Smooth muscle cell (in vitro differentiated cells): Measurements from ENCODE around the gene KLF7. TPM values are rescaled to one million over a fixed set of nuclear protein-coding genes. Genes with fewer than 3 reads are reported as not detected.

ENCODE experiments used
- DNase-seq: peaks from one replicate; lab custom pipeline; 2025; ENCODE audit not compliant: unreplicated experiment; lab: John Stamatoyannopoulos, UW
- H2AFZ ChIP-seq: fragments of 200-600 bp; sonication (generic); 2 replicates; pipeline ENCODE4 v1.6.0; 2016; ENCODE audit warnings: antibody characterized with exemption, low read depth, mild to moderate bottlenecking
- H3F3A ChIP-seq: fragments of 200-600 bp; sonication (generic); 2 replicates; pipeline ENCODE4 v1.6.0; 2017; ENCODE audit warnings: antibody characterized with exemption, low read depth
- H3K27ac ChIP-seq: fragments of 200-600 bp; sonication (generic); 2 replicates; pipeline ENCODE4 v1.5.1; 2016; ENCODE audit warnings: low read depth, mild to moderate bottlenecking
- H3K27me3 ChIP-seq: fragments of 200-600 bp; sonication (generic); 2 replicates; pipeline ENCODE4 v1.6.1; 2016; ENCODE audit warnings: low read depth, mild to moderate bottlenecking
- H3K36me3 ChIP-seq: fragments of 200-600 bp; sonication (generic); 2 replicates; pipeline ENCODE4 v1.5.1; 2016; ENCODE audit warnings: low read depth
- H3K4me1 ChIP-seq: fragments of 200-600 bp; sonication (generic); 2 replicates; pipeline ENCODE4 v1.5.1; 2016; ENCODE audit warnings: low read depth
- H3K4me2 ChIP-seq: fragments of 200-600 bp; sonication (generic); 2 replicates; pipeline ENCODE4 v1.6.0; 2016; ENCODE audit warnings: mild to moderate bottlenecking
- H3K4me3 ChIP-seq: fragments of 200-600 bp; sonication (generic); 2 replicates; pipeline ENCODE4 v1.5.1; 2016; ENCODE audit warnings: mild to moderate bottlenecking
- H3K79me2 ChIP-seq: fragments of 200-600 bp; sonication (generic); 2 replicates; pipeline ENCODE4 v1.6.0; 2016; ENCODE audit warnings: low read depth, mild to moderate bottlenecking
- H3K9ac ChIP-seq: fragments of 200-600 bp; sonication (generic); 2 replicates; pipeline ENCODE4 v1.6.0; 2016; ENCODE audit warnings: low read depth
- H3K9me3 ChIP-seq: fragments of 200-600 bp; sonication (generic); replicated peaks from 2 replicates; pipeline ENCODE4 v1.5.1; 2016; ENCODE audit warnings: low read depth
- H4K20me1 ChIP-seq: fragments of 200-600 bp; sonication (generic); 2 replicates; pipeline ENCODE4 v1.6.0; 2016; ENCODE audit warnings: low read depth
- WGBS: methylation state at CpG from one replicate; pipeline ENCODE4 v1.1.7; 2016; ENCODE audit warnings: low lambda C conversion rate; 5-methylcytosine and 5-hydroxymethylcytosine counted together
- polyA plus RNA-seq: library from polyadenylated mRNA; unstranded; fragments of >200 nt; fragmentation: Nextera tagmentation; extraction: Ambion mirVana; gene quantifications from 2 replicates; pipeline ENCODE4 v1.2.1, GENCODE V29; 2016
- total RNA-seq: library from RNA; depleted of rRNA; stranded (reverse); fragments of >200 nt; gene quantifications from 2 replicates; pipeline ENCODE4 v1.2.3, GENCODE V29; 2014
- TF ChIP-seq, protein P1 (sequence below): fragments of 200-600 bp; sonication (generic); IDR thresholded peaks from 2 replicates; pipeline ENCODE4 v1.5.1; 2017; ENCODE audit warnings: borderline replicate concordance, mild to moderate bottlenecking, antibody characterized with exemption; ENCODE audit not compliant: insufficient read depth, poor library complexity, severe bottlenecking

KLF7 gene
- total and polyA plus RNA-seq, 2 experiments from 2014 or later, result 12.7 to 27.6 TPM

DNA sequence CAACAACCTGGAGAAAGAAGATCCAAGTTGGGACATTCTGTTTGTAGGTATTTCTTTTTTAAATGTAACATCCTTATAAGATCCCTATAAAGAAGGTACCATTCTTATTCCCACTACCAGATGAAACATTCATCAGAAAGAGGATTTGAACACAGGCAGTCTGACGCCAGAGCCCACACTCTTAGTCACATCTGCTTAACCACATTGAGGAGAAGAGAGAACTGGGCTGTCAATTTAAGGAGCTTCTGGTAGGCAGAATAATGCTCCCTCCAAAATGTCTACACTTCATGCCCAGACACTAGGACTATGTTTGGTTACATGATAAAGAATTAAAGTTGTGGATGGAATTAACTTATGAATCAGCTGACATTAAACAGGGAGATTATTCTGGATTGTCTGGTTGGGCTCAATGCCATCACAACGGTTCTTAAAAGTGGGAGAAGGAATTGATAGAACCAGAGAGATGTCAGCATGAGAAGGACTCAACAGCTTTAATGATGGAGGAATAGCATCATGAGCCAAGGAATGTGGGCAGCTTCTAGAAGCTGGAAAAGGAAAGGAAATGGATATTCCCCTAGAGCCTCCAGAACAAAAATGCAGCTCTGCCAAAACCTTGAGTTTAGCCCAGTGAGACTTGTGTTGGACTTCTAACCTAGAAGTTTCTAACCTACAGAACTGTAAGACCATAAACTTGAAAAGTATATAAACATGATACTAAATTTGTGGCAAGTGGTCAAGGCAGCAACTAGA is 82.2 kb downstream of the KLF7 start:
- H3K9me3 ChIP-seq, result no peaks in the 10 kb centered on the region
- H3K79me2 ChIP-seq, result peaks cover 5% of the 10 kb centered on the region
- H3K27ac ChIP-seq, result no peak overlapping the region
- no peak overlapping the region for H3K4me2 ChIP-seq
- H3K9ac ChIP-seq, result no peak overlapping the region
- H3K4me1 ChIP-seq, result no peaks in the 10 kb centered on the region
- H3K4me3 ChIP-seq, result no peak overlapping the region
- H4K20me1 ChIP-seq, result peaks cover 66% of the 10 kb centered on the region
- H3F3A ChIP-seq, result peaks cover 4% of the 10 kb centered on the region
- DNase-seq, result no peak
- H2AFZ ChIP-seq, result no peak overlapping the region
- H3K27me3 ChIP-seq, result no peaks in the 10 kb centered on the region
- H3K36me3 ChIP-seq, result peaks cover 17% of the 10 kb centered on the region
- TF ChIP-seq, protein P1, sequence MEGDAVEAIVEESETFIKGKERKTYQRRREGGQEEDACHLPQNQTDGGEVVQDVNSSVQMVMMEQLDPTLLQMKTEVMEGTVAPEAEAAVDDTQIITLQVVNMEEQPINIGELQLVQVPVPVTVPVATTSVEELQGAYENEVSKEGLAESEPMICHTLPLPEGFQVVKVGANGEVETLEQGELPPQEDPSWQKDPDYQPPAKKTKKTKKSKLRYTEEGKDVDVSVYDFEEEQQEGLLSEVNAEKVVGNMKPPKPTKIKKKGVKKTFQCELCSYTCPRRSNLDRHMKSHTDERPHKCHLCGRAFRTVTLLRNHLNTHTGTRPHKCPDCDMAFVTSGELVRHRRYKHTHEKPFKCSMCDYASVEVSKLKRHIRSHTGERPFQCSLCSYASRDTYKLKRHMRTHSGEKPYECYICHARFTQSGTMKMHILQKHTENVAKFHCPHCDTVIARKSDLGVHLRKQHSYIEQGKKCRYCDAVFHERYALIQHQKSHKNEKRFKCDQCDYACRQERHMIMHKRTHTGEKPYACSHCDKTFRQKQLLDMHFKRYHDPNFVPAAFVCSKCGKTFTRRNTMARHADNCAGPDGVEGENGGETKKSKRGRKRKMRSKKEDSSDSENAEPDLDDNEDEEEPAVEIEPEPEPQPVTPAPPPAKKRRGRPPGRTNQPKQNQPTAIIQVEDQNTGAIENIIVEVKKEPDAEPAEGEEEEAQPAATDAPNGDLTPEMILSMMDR, result no peak
- 84% methylated on average over 2 of the region's 2 CpGs for WGBS

DNA sequence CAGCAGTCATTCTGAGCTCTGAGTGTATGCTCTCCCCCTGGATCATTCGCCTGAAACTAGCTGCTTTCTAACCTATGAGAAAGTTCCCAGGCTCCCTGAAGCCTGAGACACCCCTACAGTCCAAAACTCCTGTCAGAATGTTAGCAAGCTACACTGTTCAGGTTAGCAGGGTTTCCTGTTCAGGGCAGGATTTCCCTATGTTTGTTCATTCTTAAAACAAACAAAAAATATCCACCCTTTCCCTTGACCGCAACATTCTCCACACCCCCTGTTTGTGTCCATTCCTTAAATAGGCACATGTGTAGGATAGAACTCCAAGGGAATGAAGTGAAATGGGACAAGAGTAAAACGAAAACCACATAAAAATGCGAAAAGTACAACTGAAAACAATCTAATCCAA is 83.1 kb downstream of the KLF7 start:
- Histone ChIP-seq H3K9ac (no peak overlapping the region), H3K79me2 (no peaks in the 10 kb centered on the region), H3K27ac (no peak overlapping the region), H3K9me3 (no peaks in the 10 kb centered on the region), H3K4me1 (no peaks in the 10 kb centered on the region), H3K4me3 (no peak overlapping the region), H3F3A (peaks cover 4% of the 10 kb centered on the region), H2AFZ (no peak overlapping the region), H3K27me3 (no peaks in the 10 kb centered on the region), H3K4me2 (no peak overlapping the region), H4K20me1 (peaks cover 56% of the 10 kb centered on the region), H3K36me3 (peaks cover 17% of the 10 kb centered on the region)
- DNase-seq, result no peak
- WGBS, result 92% methylated on average over 4 of the region's 4 CpGs
- TF ChIP-seq, protein P1, result no peak

DNA sequence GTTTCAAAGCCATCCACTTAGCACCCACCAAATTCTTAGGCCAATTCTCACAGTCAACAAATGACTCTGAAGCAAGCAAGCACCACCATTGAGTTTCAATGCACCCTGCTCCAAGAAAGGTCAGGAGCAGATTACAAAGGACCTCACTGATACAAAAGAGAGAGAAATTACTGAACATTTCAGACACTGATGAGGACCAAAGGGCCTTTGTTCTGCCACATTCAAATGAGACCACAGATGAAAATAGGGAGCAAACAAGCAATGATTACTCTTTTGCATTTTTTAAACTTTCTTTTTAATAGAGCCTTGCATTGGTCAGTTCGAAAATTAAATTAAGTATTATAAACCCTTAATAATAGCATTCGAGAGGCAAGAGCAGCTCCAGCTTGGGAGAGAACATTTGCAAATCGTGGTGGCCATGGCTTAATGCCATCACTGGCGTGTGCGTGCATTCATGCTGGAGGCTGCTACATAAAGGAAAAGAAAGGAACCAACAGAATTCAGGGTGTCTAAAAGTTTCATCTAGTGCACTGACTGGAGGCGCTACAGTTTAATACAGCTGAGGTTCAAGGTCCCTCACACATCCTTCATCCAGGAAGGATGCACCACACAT is 87.5 kb downstream of the KLF7 start:
- no peak for DNase-seq
- WGBS, result 97% methylated on average over 6 of the region's 6 CpGs
- no peaks in the 10 kb centered on the region for H3K9me3 ChIP-seq
- H3K27me3 ChIP-seq, result no peaks in the 10 kb centered on the region
- H4K20me1 ChIP-seq, result peaks cover 18% of the 10 kb centered on the region
- H2AFZ ChIP-seq, result no peak overlapping the region
- no peaks in the 10 kb centered on the region for H3F3A ChIP-seq
- TF ChIP-seq, protein P1, result no peak
- no peaks in the 10 kb centered on the region for H3K4me1 ChIP-seq
- no peak overlapping the region for H3K4me2 ChIP-seq
- H3K79me2 ChIP-seq, result no peaks in the 10 kb centered on the region
- no peak overlapping the region for H3K9ac ChIP-seq
- H3K4me3 ChIP-seq, result no peak overlapping the region
- peaks cover 13% of the 10 kb centered on the region for H3K36me3 ChIP-seq
- no peak overlapping the region for H3K27ac ChIP-seq
